CD4-positive, alpha-beta T cell (primary cell): ENCODE measurements around the gene VIPR2. TPM values are rescaled to one million over a fixed set of nuclear protein-coding genes. Genes with fewer than 3 reads are reported as not detected.
A peak's percentile ranks its signal among the peaks of the same experiment; 100 is the strongest.

Source experiments
- ATAC-seq: fragments of 200-7000 bp; cut with Tn5 transposase; one replicate; pipeline ENCODE4 v1.10.0; 2022; ENCODE audit warnings: mild to moderate bottlenecking; ENCODE audit not compliant: poor library complexity
- CTCF ChIA-PET: fragments of 350-600 bp; sonication (Branson Sonifier 250); formaldehyde crosslinking; loops from one replicate; lab custom pipeline; 2021; ENCODE audit warnings: antibody characterized with exemption, inconsistent platforms; lab: Charles Lee
- POLR2A ChIA-PET: fragments of 350-600 bp; sonication (Branson Sonifier 250); formaldehyde crosslinking; loops from one replicate; lab custom pipeline; 2021; ENCODE audit warnings: antibody characterized with exemption, inconsistent platforms; lab: Charles Lee
- DNase-seq, 14 experiments: peaks; one replicate each; pipeline ENCODE4 v3.0.0-alpha.2; 2013 to 2020; ENCODE audit warnings: mixed read lengths in 2 of 14
- H3K27ac ChIP-seq, 2 donors: one replicate each; pipeline versions ENCODE4 v1.5.1 to v1.7.0; 2013; ENCODE audit warnings: low read length in 2 of 2, low read depth in 1 of 2, mild to moderate bottlenecking in 1 of 2
- H3K27me3 ChIP-seq, 2 experiments: 1 replicate in 1 of 2; 2 replicates in 1 of 2; pipeline versions ENCODE4 v1.6.1 to v1.7.0; 2013; ENCODE audit warnings: low read length in 2 of 2, control low read depth in 1 of 2, mild to moderate bottlenecking in 1 of 2, moderate library complexity in 1 of 2; ENCODE audit not compliant: insufficient read depth in 2 of 2, control insufficient read depth in 1 of 2
- H3K36me3 ChIP-seq: one replicate; pipeline ENCODE4 v1.6.1; 2013; ENCODE audit warnings: low read length, control low read depth; ENCODE audit not compliant: insufficient read depth
- H3K4me1 ChIP-seq: one replicate; pipeline ENCODE4 v1.6.1; 2013; ENCODE audit warnings: low read length, control low read depth; ENCODE audit not compliant: insufficient read depth
- H3K4me3 ChIP-seq: one replicate; pipeline ENCODE4 v1.5.1; 2013; ENCODE audit warnings: mild to moderate bottlenecking, low read length, moderate library complexity
- H3K9me3 ChIP-seq, 2 experiments: 1 replicate in 1 of 2; 2 replicates in 1 of 2; pipeline versions ENCODE4 v1.6.1 to v1.7.0; 2013; ENCODE audit warnings: low read length in 2 of 2, mild to moderate bottlenecking in 2 of 2, control low read depth in 1 of 2, moderate library complexity in 1 of 2; ENCODE audit not compliant: control insufficient read depth in 1 of 2, insufficient read depth in 1 of 2
- H3K27ac Mint-ChIP-seq: one replicate; pipeline ENCODE4 v1.8.0; 2020; ENCODE audit warnings: mixed read lengths
- H3K27me3 Mint-ChIP-seq: one replicate; pipeline ENCODE4 v1.8.0; 2021; ENCODE audit warnings: mixed read lengths
- H3K36me3 Mint-ChIP-seq: one replicate; pipeline ENCODE4 v1.8.0; 2021; ENCODE audit warnings: low read depth, mixed read lengths
- H3K4me1 Mint-ChIP-seq: one replicate; pipeline ENCODE4 v1.8.0; 2021; ENCODE audit warnings: low read depth, mixed read lengths
- H3K4me3 Mint-ChIP-seq: one replicate; pipeline ENCODE4 v1.8.0; 2020; ENCODE audit warnings: mild to moderate bottlenecking, mixed read lengths
- H3K9me3 Mint-ChIP-seq: one replicate; pipeline ENCODE4 v1.8.0; 2020; ENCODE audit warnings: mixed read lengths
- CTCF ChIP-seq: fragments of 200-600 bp; IDR thresholded peaks from one replicate; pipeline ENCODE4 v1.8.0; 2022; ENCODE audit warnings: antibody characterized with exemption, mild to moderate bottlenecking
- intact Hi-C, 2 experiments: fragments of 100-400 bp; cut with DNase I in 1 of 2; cut with micrococcal nuclease in 1 of 2; formaldehyde crosslinking; loops; one replicate each; pipeline versions ENCODE4 v1.15.1 to v1.9.0; 2023 to 2025; cut with DNase I, micrococcal nuclease
- total RNA-seq, 174 experiments: library from RNA in 2 of 174; stranded (reverse) in 2 of 174; gene quantifications; one replicate each; pipeline ENCODE4 v1.2.3 and lab custom pipeline; 2021 to 2026

The VIPR2 gene
- total RNA-seq, 2 experiments from 2014 or later = 0.59 to 0.80 TPM

DNA sequence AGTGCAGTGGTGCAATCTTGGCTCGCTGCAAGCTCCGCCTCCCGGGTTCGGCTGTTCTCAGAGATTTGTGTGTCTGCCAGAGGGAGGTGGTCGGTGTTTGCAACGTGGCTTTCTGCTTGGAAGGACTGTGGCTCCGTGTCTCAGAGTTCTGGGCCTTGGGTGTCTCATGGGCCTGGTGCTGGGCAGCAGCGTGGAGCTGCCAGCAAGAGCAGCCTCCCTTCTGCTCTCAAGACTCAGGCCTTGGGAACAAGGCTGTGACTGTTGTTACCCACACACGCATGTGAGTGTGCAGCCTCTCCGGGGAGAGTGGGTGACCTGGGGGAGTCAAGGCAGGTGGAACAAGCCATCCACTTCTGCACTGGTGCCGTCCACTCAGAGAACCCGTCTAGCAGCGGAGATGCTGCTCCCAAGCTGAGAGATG is 52.0 kb downstream of the VIPR2 start:
- Mint-ChIP-seq H3K4me3 (no peak overlapping the region), H3K27me3 (no peaks in the 10 kb centered on the region), H3K36me3 (no peaks in the 10 kb centered on the region), H3K4me1 (peaks cover 12% of the 10 kb centered on the region), H3K27ac (no peak overlapping the region), H3K9me3 (no peaks in the 10 kb centered on the region)
- TF ChIP-seq CTCF = no peak
- no peaks in the 10 kb centered on the region for H3K4me1 ChIP-seq
- POLR2A ChIA-PET = no interaction called here
- no peaks in the 10 kb centered on the region for H3K27me3 ChIP-seq
- no peaks in the 10 kb centered on the region for H3K9me3 ChIP-seq
- no peak overlapping the region for H3K27ac ChIP-seq
- intact Hi-C loops = no loop called here
- CTCF ChIA-PET = no interaction called here
- no peak overlapping the region for H3K4me3 ChIP-seq
- DNase-seq (no peak), ATAC-seq (no peak)
- H3K36me3 ChIP-seq = no peaks in the 10 kb centered on the region

DNA sequence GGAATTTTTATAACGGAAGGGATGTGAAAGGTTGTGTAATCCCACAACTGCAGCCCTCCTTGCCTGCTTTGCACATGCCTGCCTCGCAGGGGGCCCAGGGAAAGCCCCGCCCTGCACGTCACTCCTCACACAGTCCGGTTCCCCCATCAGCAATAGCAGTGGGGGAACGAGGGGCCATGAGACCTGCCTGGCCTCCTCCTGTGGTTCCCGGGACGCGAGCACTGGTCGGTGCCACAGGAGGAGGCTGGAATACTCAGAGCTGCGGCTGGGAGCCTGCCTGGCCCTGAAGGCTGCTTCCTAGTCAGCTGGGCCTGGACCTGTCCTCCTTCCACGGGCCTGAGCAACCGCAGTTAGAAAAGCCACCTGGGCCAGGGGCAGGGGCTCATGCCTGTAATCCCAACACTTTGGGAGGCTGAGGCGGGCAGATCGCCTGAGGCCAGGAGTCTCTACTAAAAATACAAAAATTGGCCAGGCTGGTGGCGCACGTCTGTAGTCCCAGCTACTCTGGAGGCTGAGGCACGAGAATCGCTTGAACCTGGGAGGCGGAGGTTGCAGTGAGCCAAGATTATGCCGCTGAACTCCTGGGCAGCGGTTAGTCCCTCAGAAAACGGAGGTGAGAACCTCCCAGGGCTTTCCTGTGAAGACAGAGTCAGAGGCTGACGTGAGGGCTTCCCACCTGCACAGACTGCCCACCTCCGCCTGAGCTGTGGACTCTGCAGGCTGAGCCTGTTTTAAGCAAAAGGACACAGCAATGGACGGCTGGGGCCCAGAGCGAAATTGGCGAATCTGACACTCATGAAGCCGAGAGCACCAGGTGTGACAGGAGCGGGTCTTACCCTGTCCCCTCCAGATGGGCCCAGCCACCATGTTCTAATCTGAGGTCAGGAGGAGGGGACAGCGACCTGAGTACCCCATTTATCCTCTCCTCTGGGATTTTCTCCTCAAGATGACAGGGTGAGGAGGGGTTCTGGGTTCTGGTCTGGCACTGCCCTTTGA is 52.9 kb downstream of the VIPR2 start:
- H3K36me3 ChIP-seq = no peaks in the 10 kb centered on the region
- no peak overlapping the region for H3K4me3 ChIP-seq
- Mint-ChIP-seq H3K27ac (no peak overlapping the region), H3K4me1 (peaks cover 12% of the 10 kb centered on the region), H3K4me3 (no peak overlapping the region), H3K27me3 (no peaks in the 10 kb centered on the region), H3K9me3 (no peaks in the 10 kb centered on the region), H3K36me3 (no peaks in the 10 kb centered on the region)
- no peaks in the 10 kb centered on the region for H3K4me1 ChIP-seq
- no peak for ATAC-seq
- H3K9me3 ChIP-seq = no peaks in the 10 kb centered on the region
- no peak overlapping the region for H3K27ac ChIP-seq
- ChIA-PET CTCF (no interaction called here), POLR2A (no interaction called here)
- intact Hi-C loops = no loop called here
- peak in 1 of 14 experiments; percentile 11 for DNase-seq
- no peak for TF ChIP-seq CTCF
- no peaks in the 10 kb centered on the region for H3K27me3 ChIP-seq

DNA sequence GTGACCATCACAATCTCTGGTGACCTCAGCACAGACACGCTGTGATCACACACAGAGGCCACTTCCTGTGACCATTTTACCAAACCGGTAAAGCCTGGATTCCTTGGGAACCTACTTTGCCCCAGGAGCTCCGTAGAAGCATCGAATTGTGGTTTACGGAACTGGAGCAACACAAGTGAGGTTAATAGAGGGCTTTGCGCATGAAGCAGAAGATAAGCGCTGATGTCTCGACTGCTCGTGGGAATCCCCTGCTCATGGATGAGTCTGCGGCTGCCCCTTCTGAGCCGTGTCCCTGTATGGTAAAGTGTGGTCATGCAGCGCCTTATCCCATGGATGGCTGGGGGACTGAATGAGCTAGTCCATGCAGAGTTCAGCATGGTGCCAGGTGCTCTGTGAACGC is 53.6 kb downstream of the VIPR2 start:
- no peaks in the 10 kb centered on the region for H3K27me3 ChIP-seq
- Mint-ChIP-seq H3K27ac (no peak overlapping the region), H3K4me3 (no peak overlapping the region), H3K36me3 (no peaks in the 10 kb centered on the region), H3K27me3 (no peaks in the 10 kb centered on the region), H3K4me1 (peaks cover 12% of the 10 kb centered on the region), H3K9me3 (no peaks in the 10 kb centered on the region)
- no peaks in the 10 kb centered on the region for H3K9me3 ChIP-seq
- no peaks in the 10 kb centered on the region for H3K36me3 ChIP-seq
- CTCF ChIA-PET = no interaction called here
- H3K27ac ChIP-seq = no peak overlapping the region
- ATAC-seq (no peak), DNase-seq (peak in 1 of 14 experiments; percentile 19)
- no peak for TF ChIP-seq CTCF
- intact Hi-C loops = no loop called here
- POLR2A ChIA-PET = no interaction called here
- no peaks in the 10 kb centered on the region for H3K4me1 ChIP-seq
- H3K4me3 ChIP-seq = no peak overlapping the region
